ENCODE measurements around the gene HSF4. TPM values are rescaled to one million over a fixed set of nuclear protein-coding genes. Genes with fewer than 3 reads are reported as not detected.

The HSF4 gene
- total RNA-seq, 2 donors from 2014 or later = 15.3 to 157 TPM

DNA sequence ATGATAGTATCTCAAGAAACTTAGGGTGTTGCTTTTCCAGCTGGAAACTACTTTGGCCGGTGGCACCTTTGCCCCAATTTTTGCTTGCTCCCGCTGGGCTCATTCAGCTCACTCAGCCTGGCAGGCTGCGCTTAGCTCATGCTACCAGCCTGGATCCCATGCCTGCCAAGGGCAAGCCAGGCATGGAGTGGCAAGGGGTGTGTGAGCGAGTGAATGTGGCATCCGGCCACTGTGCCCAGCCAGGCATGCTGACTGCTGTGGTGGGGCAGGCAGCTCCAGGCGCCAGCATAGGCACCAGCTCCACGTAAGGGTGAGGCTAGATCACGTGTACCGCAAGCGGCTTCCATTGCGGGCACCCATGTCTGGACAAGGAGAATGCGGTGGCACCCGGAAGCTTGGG lies 23.2 kb upstream of the HSF4 start:
- DNase-seq (ENCODE audit: low spot score) = no peak
- no peak for TF ChIP-seq CTCF (IDR thresholded peaks at IDR 0.05)
- no peak overlapping the region for H3K27ac ChIP-seq

DNA sequence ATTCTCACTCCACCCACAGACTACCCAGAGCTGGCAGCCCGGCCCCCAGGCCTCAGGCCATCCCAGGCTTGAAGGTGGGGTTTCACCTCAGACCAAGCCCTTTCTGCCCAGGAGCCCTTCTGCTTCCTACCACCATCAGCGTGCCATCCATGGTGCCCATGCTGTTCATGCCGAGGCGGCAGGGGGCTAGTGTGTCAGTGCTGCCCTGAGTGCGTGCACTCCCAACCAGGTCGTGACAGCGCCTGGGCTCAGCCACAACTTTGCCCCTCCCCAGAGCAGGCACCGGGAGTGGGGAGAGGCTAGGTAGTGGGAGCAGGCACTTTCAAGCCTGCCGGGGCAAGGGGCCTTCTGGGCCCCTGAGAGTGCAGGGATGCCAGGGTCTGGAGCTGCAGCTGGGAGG lies 22.2 kb upstream of the HSF4 start:
- Histone ChIP-seq H3K36me3 (peaks cover 97% of the 10 kb centered on the region), H3K4me1 (no peaks in the 10 kb centered on the region), H3K9me3 (no peaks in the 10 kb centered on the region), H3K27me3 (no peaks in the 10 kb centered on the region), H3K4me3 (no peak overlapping the region), H3K27ac (no peak overlapping the region)
- no peak for TF ChIP-seq CTCF (IDR thresholded peaks at IDR 0.05)
- DNase-seq (ENCODE audit: low spot score) = no peak

More for the DNA sequence above, 23.2 kb upstream of the HSF4 start:
- peaks cover 97% of the 10 kb centered on the region for H3K36me3 ChIP-seq
- no peaks in the 10 kb centered on the region for H3K9me3 ChIP-seq
- no peaks in the 10 kb centered on the region for H3K4me1 ChIP-seq
- H3K27me3 ChIP-seq = no peaks in the 10 kb centered on the region
- H3K4me3 ChIP-seq = no peak overlapping the region

GRCh38 chr16:67144943-67145342 lies 19.6 kb upstream of the HSF4 start:
- Histone ChIP-seq H3K36me3 (peaks cover 78% of the 10 kb centered on the region), H3K27me3 (no peaks in the 10 kb centered on the region), H3K9me3 (no peaks in the 10 kb centered on the region), H3K27ac (no peak overlapping the region), H3K4me3 (no peak overlapping the region), H3K4me1 (peaks cover 0 to 3% of the 10 kb centered on the region in 2 donors)
- no peak for TF ChIP-seq CTCF (IDR thresholded peaks at IDR 0.05)
- DNase-seq (ENCODE audit: low spot score) = no peak

GRCh38 chr16:67145746-67146145 lies 18.8 kb upstream of the HSF4 start:
- no peak for TF ChIP-seq CTCF (IDR thresholded peaks at IDR 0.05)
- peaks cover 0 to 11% of the 10 kb centered on the region in 2 donors for H3K4me1 ChIP-seq
- H3K27me3 ChIP-seq = no peaks in the 10 kb centered on the region
- H3K27ac ChIP-seq = no peak overlapping the region
- peaks cover 70% of the 10 kb centered on the region for H3K36me3 ChIP-seq
- H3K4me3 ChIP-seq = no peak overlapping the region
- no peaks in the 10 kb centered on the region for H3K9me3 ChIP-seq
- no peak for DNase-seq (ENCODE audit: low spot score)

DNA sequence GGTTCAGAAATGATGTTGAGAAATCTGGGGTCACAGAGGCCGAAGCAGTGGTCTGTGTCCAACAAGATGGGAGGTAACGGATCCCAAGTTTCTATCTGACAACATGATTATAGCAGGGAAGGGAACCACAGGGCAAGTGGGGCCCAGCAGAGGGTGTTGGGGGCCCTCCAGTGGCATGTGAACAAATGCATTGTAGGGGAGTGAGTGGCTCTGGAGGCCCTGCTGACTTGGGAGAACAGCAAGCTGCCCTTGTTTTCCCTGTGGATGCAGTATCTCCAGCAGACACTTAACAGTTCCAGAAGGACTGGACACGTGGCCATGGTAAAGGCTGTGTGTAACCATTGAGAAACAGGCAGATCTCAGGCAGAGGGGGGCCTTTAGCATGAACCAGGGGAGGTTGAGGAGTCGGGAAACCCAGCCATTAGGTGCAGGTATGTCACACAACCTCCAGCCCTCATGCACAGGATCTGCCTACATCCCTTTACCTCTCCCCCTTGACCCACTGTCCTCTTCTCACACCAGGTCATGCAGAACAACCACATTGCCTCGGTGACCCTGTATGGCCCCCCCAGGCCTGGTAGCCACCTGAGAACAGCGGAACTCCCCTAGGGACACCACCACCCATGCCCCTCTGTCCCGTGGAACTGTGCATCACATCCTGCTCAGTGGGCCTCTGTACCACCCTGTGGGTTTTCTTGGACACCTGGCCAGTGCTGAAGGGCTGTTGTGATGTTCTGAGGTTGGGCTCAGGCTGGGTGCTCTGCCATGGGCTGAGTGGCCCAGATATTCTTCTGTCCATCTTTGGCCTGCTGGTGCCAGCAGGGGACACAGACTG lies 17.8 kb upstream of the HSF4 start:
- peaks cover 60% of the 10 kb centered on the region for H3K36me3 ChIP-seq

More for the DNA sequence above, 17.8 kb upstream of the HSF4 start:
- DNase-seq (ENCODE audit: low spot score) = no peak
- no peak overlapping the region for H3K27ac ChIP-seq
- no peak for TF ChIP-seq CTCF (IDR thresholded peaks at IDR 0.05)
- H3K27me3 ChIP-seq = no peaks in the 10 kb centered on the region
- no peaks in the 10 kb centered on the region for H3K9me3 ChIP-seq
- H3K4me1 ChIP-seq = peaks cover 0 to 18% of the 10 kb centered on the region in 2 donors
- H3K4me3 ChIP-seq = no peak overlapping the region
